GM21367 (cell line): ENCODE measurements around the gene PICK1.
"Not testable (repeated sequence)": the region's sequence is repeated elsewhere in the genome, so short reads cannot be mapped to it uniquely, and the experiment has no call there.

ENCODE experiments used
- ATAC-seq: cut with Tn5 transposase; IDR thresholded peaks from one replicate; pipeline ENCODE4 v1.9.1; 2021; ENCODE audit not compliant: unreplicated experiment

PICK1 gene

DNA sequence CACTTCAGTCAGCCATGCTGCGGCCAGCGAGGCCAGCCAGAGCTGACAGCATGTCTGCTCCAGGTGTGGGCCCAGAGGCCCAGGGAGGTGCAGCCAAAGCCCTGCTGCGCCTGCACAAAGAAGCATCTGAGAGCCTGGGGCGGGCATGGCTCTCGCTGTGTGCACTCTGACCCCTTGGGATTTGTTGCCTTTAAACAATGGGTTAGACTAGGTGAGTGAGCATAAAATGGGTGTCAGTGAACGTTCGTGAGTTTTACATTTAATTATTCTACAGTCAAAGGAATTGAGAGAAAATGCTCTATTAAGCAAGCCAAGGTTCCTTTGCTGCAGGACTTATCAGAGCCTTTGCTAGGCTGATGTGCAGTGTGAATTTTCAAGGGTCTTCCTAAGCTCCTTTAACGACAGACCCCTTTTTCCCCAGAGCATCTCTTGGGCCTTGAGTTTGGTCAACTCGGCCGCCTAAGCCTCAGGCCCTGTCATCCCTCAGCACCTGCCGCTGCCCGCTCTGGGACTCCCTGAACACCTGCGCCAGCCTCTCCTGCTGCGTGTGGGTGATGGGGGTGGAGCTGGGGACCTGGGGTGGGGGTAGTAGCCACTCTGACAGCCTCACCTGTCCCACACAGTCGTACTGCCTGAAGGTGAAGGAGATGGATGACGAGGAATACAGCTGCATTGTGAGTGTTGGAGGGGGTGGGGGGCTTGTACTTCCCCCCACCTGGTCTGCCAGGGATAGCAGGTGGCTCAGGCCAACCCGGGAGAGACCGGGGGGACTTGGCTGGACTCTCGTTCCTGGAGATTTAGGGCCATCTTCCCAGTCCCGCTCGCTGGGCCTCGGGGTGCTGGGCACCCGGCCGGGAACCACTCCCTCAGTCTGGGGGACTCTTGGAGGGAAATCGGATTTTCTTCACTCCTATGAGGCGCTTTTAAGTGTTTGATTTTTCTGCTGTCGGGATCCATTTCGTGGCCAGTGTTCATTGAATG, 16.2 kb downstream of the PICK1 start:
- no peak for ATAC-seq

DNA sequence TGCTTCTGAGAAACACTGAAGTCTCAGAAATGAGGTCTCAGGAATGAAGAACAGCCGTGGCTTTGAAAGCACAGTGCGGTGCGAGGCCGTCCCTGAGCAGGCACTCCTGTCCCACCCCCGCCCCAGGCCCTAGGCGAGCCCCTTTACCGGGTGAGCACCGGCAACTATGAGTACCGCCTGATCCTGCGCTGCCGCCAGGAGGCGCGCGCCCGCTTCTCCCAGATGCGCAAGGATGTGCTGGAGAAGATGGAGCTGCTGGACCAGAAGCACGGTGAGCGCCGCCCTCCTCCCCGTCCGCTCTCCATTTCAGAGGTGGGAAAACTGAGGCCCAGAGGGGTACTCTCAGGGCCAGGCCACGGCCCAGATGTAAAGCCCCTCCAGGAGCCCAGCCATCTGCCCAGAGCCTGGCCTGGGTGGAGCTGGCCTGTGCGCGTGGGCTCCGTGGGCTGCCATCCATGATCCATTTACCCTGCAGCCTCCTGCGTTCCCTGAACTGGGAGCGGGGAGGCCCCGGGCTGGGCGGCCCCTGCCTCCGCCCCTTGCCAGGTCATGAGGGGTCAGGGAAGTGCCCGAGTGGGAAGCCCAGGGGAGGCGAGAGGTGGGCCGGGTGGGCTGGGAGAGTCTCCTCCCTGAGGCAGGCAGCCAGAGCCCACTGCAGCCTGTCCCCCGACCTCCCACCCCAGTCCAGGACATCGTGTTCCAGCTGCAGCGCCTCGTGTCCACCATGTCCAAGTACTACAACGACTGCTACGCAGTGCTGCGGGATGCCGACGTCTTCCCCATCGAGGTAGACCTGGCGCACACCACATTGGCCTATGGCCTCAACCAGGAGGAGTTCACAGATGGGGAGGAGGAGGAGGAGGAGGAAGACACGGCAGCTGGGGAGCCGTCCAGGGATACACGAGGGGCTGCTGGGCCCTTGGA, 17.2 kb downstream of the PICK1 start:
- ATAC-seq = no peak

DNA sequence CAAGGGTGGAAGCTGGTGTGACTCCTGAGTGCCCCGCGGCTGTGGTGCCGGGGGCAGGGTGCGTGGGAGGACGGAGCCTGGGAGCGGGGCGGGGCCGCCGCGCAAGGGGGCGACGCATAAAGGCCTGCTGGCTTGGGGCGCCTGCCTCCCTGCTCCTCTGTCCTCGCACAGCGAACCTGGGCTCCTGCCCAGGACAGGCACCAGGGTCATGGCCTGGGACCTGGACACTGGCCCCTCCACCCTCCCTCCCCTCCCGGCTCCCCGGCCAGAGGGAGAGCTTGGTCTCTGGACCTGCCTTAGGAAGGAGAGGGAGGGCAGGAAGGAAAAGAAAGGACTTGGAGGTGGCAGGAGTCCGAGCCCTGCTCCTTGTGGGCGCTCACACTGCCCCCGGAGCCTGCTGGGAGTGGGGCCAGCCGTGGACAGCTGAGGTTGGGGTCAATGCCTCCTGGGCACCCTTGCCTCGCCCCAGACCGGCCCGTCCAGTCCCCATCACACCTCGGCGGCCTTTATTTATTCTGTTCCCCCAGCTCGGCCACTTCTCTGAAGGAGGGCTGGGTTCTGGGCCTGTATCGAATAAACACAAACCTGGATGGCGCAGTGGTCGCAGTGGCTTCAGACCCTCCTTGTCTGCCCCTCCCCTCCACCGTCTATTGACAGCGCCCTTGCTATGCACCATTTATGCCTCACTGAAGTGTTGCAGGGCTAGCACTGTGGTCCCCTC, 18.1 kb downstream of the PICK1 start:
- no peak for ATAC-seq

- no peak for ATAC-seq
These were observed 18.8 kb downstream of the PICK1 start for GRCh38 chr22:38075961-38076360.

DNA sequence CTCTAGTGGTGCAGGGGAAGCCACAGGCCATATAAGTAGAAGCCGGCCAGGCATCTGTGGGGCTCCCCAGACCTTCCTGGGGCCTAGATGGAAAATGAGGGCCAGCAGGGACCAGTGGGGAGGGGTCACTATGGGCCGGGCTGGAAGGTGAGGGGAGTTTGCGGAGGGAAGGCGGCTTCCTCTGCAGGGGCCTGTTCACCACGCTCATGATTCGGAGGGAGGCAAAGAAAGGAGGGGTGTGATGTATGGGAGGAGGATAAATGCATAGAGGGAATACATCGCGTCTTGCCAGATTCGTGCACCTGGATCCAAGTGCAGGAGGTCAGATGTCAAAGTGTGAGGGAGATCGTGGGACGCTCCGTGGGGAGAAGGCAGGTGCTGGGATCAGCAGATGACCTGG, 19.9 kb downstream of the PICK1 start:
- no peak for ATAC-seq

DNA sequence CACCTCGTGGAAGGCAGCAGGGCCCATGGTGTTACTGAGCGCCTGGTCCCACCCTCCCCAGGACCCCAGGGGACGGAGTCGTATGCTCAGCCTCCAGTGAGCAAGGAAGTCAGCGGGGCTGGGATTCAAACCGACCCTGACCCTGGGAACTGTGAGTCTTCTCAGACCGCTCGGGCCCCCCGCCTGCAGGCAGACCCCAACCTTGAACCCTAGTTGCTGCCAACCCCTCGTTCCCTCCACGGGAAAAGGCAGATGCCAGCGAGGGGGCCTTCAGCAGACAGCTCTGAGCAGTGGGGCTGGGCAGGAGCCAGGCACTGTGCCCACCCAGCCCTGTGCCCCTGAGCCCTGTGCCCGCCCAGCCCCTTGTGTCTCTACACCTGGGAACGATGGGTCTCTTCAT, 20.4 kb downstream of the PICK1 start:
- no peak for ATAC-seq

DNA sequence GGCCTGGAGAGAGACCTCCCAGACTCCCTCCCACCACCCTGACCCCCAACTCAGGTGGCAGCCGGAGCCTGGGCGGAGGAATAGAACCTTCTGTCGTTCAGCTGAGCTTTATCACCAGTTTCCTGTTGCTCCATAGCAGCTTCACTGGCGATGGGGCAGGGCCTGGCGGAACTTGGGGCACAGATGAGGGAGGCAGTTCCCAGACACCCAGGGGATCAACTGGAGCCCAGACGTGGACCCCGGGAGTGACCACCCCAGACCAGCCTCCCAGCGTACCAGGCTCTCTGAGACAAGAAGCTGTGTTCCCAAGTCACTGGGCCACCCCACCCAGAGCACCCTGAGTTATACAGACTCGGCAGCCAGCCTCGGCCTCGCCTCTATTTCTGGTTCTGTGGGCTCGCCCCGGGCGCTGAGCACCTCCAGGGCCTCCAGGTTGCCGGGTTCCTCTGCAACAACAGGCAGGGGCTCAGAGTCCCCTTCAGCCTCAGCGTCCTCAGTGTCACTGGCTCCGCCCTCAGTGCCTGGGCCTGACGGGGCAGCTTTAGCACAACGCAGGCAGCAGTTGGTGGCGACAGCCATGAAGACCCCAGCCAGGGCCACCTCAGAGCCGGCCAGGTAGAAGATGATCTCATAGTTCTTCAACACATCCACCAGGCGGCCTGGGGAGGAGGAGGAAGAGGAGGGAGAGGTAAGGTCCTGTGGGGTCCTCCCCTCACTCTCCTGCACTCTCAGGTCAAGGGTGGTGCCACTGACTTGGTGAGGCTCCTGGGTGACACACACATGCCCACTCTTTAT, 21.0 kb downstream of the PICK1 start:
- ATAC-seq = no peak

DNA sequence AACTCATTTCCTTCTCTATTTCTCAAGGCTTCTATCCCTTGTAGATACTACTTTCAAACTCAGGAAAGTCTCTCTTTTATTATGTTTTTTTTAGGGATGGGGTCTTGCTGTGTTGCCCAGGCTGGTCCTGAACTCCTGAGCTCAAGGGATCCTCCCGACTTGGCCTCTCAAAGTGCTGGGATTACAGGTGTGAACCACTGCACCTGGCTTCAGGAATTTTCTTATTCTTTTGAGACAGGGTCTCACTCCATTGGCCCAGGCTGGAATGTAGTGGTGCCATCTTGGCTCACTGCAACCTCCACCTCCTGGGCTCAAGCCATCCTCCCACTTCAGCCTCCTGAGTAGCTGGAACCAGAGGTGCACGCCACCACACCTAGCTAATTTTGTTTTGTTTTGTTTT, 22.0 kb downstream of the PICK1 start:
- not testable (repeated sequence) for ATAC-seq

DNA sequence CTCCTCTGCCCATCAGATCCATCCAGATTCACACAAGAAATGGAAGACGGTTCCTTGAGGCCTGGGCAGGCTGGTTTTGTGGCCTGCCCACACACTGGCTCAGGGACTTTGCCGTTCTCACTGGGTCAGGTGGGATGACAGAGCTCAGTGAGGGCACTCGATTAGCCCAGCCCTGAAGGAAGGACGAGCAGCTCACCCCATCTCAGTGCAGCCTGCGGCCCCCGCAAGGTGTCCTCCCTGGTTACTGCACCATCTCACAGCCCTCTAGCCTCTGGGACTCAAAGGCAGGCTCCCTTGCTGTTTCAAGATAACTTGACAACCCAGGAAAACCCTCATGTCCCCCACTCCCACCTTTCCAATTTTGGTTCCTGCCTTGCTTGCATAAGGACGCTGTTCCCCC, 22.6 kb downstream of the PICK1 start:
- no peak for ATAC-seq

- no peak for ATAC-seq
These were observed 23.3 kb downstream of the PICK1 start for GRCh38 chr22:38080474-38080849.

DNA sequence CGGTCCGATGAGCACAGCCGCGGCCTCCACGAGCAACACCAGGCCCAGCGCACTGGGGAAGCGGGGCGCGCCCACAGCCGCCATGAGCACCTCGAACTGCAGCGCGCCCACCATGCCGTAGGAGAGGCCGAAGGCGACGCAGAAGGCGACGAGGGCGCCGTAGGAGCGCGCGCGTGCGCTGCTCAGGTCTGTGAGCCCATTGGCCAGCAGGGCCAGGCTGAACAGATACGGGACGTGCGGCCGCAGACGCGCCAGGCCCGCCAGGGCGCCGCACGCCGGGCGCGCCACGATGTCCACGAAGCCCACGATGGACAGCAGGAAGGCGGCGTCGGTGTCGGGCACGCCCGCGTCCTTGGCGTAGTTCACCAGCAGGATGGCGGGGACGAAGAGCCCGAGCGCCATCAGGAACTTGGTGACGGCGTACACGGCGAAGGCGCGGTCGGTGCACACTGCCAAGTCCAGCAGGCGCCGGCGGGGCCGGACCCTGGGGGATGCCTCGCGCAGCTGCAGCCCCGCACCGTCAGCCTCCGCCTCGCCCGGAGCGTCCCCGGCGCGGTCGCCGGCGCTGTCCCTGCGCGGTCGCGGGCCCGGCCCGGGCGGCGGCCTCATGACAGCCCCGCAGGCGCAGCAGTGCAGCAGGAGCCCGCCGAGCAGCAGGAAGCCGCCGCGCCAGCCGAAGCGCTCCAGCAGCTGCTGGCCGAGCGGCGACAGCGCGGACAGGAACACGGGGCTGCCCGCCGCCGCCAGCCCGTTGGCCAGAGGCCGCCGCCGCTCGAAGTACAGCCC, 23.8 kb downstream of the PICK1 start:
- ATAC-seq = no peak

DNA sequence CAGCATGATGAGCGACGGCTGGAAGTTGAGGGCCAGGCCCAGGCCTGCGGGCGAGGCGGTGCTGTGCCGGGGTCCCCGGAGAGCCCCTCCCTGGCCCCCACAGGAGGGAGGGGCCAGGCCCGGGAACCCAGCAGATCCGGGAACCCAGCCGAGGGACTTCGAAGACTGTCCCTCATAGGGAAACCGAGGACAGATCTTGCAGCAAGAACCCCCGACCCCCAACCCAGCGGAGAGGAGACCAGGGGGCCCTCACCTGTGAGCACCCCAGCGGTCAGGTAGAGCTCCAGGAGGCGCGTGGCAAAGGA, 24.4 kb downstream of the PICK1 start:
- ATAC-seq = no peak

DNA sequence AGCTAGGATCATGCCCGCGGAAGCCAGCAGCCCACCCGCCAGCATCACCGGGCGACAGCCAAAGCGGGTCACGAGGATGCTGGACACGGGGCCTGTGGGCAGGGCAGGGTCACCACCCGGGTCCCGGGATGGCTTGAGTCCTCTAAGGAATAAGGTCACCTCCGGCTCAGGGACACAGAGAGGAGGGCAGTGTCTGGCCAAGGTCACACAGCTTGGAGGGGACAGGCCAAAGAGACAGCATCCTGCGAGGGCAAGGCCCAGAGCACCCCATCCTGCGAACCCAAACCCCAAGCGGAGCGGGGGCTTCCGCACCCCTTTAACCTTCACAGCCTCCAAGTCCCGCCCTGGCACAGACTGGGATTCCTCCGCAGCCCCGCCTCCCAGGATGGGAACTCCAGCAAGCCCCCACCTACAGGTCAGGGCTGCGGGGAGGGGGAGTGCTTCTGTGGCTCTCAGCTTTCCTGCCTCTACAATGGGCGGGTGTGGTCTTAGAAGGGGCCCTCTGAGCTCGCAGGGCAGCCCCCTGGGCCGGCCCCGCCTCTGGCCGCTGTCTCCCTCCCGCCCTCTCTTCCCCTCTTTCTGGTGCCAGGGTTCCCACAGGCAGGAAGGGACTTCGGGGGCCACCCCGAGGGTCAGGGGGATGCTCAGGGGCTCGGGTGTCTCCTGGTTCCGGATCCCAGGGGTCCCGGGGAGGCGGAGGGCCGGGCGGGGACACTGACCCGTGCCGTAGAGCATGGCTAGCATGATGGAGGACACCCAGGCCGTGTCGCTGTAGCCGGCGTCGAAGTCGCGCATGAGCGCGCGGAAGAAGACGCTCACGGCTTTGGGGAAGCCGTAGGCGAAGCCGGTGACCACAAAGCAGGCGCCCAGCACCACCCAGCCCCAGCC, 25.0 kb downstream of the PICK1 start:
- ATAC-seq = no peak

DNA sequence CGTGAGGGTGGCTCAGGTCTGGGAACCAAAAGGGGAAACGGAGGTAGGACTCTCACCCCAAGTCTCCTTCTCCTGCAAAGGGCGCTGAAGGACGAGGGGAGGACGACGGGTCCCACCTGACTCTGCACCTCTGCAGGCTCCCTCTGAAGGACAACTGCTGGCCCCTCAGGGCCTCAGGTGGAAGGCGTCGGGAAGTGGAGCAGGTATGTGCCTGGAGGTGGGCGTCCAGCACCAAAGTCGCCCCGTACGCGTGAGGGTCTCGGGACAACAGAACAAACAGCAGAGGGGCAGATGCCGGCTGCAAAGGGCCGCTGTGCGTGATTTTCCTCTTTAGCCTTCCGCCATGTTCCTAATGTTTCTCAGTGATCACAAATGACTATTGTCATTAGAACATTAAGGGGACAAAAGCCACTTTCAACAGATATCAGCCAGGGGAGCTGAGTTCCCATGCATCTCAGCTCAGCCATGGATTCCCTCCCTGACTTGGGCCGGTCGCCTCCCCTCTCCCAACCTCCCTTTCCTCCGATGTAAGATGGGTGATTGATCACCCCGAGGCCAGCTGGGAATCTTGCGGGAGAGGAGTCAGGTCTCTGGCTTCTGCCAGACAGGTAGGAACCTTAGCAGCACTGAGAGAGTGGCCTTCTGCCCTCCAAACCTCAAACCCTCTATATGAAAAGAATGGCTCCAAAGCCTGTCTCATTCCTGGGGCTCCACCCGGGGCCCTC, 25.9 kb downstream of the PICK1 start:
- ATAC-seq = no peak

- ATAC-seq = no peak
These were observed 26.9 kb downstream of the PICK1 start, which contains the start of gene SLC16A8 for GRCh38 chr22:38083931-38084631. Gene SLC16A8, minus strand, starts transcription at chr22:38084184. Its CDS starts 1,311 bp downstream, at chr22:38082873.

DNA sequence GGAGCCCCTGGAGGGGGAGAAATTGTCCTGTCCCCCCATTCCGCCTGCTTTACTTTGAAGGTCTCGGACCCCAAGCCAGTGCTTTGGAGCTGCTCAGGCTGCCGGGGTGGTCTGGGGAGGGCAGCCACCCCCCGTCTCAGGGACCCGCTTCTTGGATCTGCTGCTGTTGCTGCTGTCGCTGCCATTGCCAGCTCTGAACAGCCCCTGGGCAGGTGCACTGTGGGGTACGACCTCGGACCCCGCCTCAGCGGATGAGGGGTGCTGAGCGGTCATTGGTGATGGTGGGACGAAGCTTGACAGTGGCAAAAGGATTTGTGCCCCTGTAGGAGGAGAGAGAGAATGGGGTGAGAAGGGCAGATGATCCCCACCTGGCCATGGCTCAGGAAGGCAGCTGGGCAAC, 27.9 kb downstream of the PICK1 start:
- no peak for ATAC-seq

GRCh38 chr22:38085501-38085900, 28.3 kb downstream of the PICK1 start:
- ATAC-seq = no peak
